OCI-LY7 (cell line): ENCODE results near the gene NEURL4. TPM values are rescaled to one million over a fixed set of nuclear protein-coding genes. Genes with fewer than 3 reads are reported as not detected.

ENCODE experiments used
- BruUV-seq: library from RNA; stranded (reverse); fragments of 400-500 nt; replicated peaks from 2 replicates; lab custom pipeline; 2021; lab: Mats Ljungman, UMichigan
- CTCF ChIA-PET: fragments of 300-600 bp; sonication (Branson Sonifier 250); formaldehyde crosslinking; loops from one replicate; lab custom pipeline; 2022; ENCODE audit warnings: antibody characterized with exemption; ENCODE audit not compliant: unreplicated experiment; lab: Charles Lee
- POLR2A ChIA-PET: fragments of 300-600 bp; sonication (Branson Sonifier 250); formaldehyde crosslinking; loops from one replicate; lab custom pipeline; 2022; ENCODE audit warnings: antibody characterized with exemption; lab: Charles Lee
- DNase-seq: peaks from one replicate; pipeline ENCODE4 v3.0.0-alpha.2; 2015; ENCODE audit warnings: low spot score
- H2AFZ ChIP-seq: fragments of 200-600 bp; sonication (generic), shearing (Covaris generic); 2 replicates; pipeline ENCODE4 v1.6.1; 2014; ENCODE audit warnings: mild to moderate bottlenecking, antibody characterized with exemption, low read length, moderate library complexity
- H3K27ac ChIP-seq: fragments of 200-600 bp; sonication (generic); 2 replicates; pipeline ENCODE4 v1.5.1; 2014; ENCODE audit warnings: mixed run types, low read depth, mild to moderate bottlenecking, moderate library complexity, low read length, inconsistent platforms; ENCODE audit not compliant: poor library complexity, severe bottlenecking
- H3K36me3 ChIP-seq: fragments of 200-600 bp; sonication (generic); 2 replicates; pipeline ENCODE4 v1.6.1; 2014; ENCODE audit warnings: mild to moderate bottlenecking, antibody characterized with exemption, low read length, moderate library complexity, mixed read lengths; ENCODE audit not compliant: insufficient read depth
- H3K4me1 ChIP-seq: fragments of 200-600 bp; sonication (generic); 2 replicates; pipeline ENCODE4 v1.5.1; 2014; ENCODE audit warnings: mild to moderate bottlenecking, low read length; ENCODE audit not compliant: insufficient read depth, poor library complexity, severe bottlenecking
- H3K4me2 ChIP-seq: fragments of 200-600 bp; sonication (generic); 2 replicates; pipeline ENCODE4 v1.6.1; 2014; ENCODE audit warnings: mild to moderate bottlenecking, low read length
- H3K4me3 ChIP-seq: fragments of 200-600 bp; sonication (generic); 2 replicates; pipeline ENCODE4 v1.5.1; 2014; ENCODE audit warnings: mild to moderate bottlenecking, low read depth, low read length; ENCODE audit not compliant: poor library complexity, severe bottlenecking
- H3K79me2 ChIP-seq: fragments of 200-600 bp; sonication (generic); 2 replicates; pipeline ENCODE4 v1.6.1; 2016; ENCODE audit warnings: low read depth, mild to moderate bottlenecking, low read length, moderate library complexity, mixed read lengths; ENCODE audit not compliant: insufficient read depth
- H3K9me2 ChIP-seq: fragments of 200-600 bp; sonication (generic); 2 replicates; pipeline ENCODE4 v1.6.1; 2016; ENCODE audit warnings: mild to moderate bottlenecking, low read length, mixed read lengths; ENCODE audit not compliant: insufficient read depth
- H3K9me3 ChIP-seq: fragments of 200-600 bp; sonication (generic); 2 replicates; pipeline ENCODE4 v1.6.1; 2014; ENCODE audit warnings: mild to moderate bottlenecking, mixed run types, low read length, mixed read lengths
- H4K20me1 ChIP-seq: fragments of 200-600 bp; sonication (generic); 2 replicates; pipeline ENCODE4 v1.6.1; 2014; ENCODE audit warnings: mild to moderate bottlenecking, antibody characterized with exemption, low read length, moderate library complexity, mixed read lengths; ENCODE audit not compliant: insufficient read depth
- CTCF ChIP-seq: fragments of 200-600 bp; sonication (generic); conservative IDR thresholded peaks from 2 replicates; pipeline ENCODE4 v1.5.1; 2014; ENCODE audit warnings: mild to moderate bottlenecking, antibody characterized with exemption, low read length, moderate library complexity, mixed read lengths
- EZH2phosphoT487 ChIP-seq: fragments of 200-600 bp; sonication (generic); IDR thresholded peaks from 2 replicates; pipeline ENCODE4 v1.6.1; 2018; ENCODE audit warnings: low read depth, borderline replicate concordance, mild to moderate bottlenecking, mixed run types, antibody characterized with exemption, low read length, moderate library complexity, mixed read lengths
- intact Hi-C: fragments of 100-400 bp; cut with micrococcal nuclease; formaldehyde crosslinking; loops from one replicate; pipeline ENCODE4 v1.10.0; 2022; ENCODE audit not compliant: unreplicated experiment
- total RNA-seq, 2 experiments: library from RNA; depleted of rRNA in 1 of 2; stranded (reverse); fragments of >200 nt in 1 of 2; shearing (Covaris generic) in 1 of 2; gene quantifications; 2 replicates each; pipeline ENCODE4 v1.2.3, GENCODE V29; 2014 to 2022

NEURL4 gene
- total RNA-seq, 2 experiments from 2014 or later, result 34.7 to 66.8 TPM

- H4K20me1 ChIP-seq, result no peaks in the 10 kb centered on the region
- CTCF ChIA-PET, result no interaction called here
- peak overlapping the region; percentile 95 for H3K4me2 ChIP-seq
- BruUV-seq, result no TSS peak
- no peak overlapping the region for H3K27ac ChIP-seq
- DNase-seq, result no peak
- no peaks in the 10 kb centered on the region for H3K9me3 ChIP-seq
- peaks cover 38% of the 10 kb centered on the region for H3K36me3 ChIP-seq
- H3K4me1 ChIP-seq, result peaks cover 38% of the 10 kb centered on the region
- TF ChIP-seq EZH2phosphoT487 (no peak), CTCF (no peak)
- POLR2A ChIA-PET, result interaction anchor here (0.6 to 0.7 kb wide), 2 partner anchors 9 to 109 kb away, joined by 3 read pairs; partner anchors contain the start of gene ACAP1
- no peaks in the 10 kb centered on the region for H3K9me2 ChIP-seq
- peaks cover 19% of the 10 kb centered on the region; the same call in 1 of the 2 replicates for H3K79me2 ChIP-seq
- intact Hi-C loops, result loop anchor here (2.0 kb wide), 1 partner anchor 21 kb away; the partner anchor contains the start of gene EIF5A
- peak overlapping the region; percentile 82 for H3K4me3 ChIP-seq
- no peak overlapping the region for H2AFZ ChIP-seq
These were observed 1.1 kb downstream of the NEURL4 start for GRCh38 chr17:7328009-7328408.

GRCh38 chr17:7327501-7327900 is 1.6 kb downstream of the NEURL4 start:
- peaks cover 44% of the 10 kb centered on the region for H3K36me3 ChIP-seq
- peak overlapping the region; percentile 82 for H3K4me3 ChIP-seq
- no peaks in the 10 kb centered on the region for H3K9me2 ChIP-seq
- no peak for DNase-seq
- BruUV-seq, result no TSS peak
- H3K79me2 ChIP-seq, result peaks cover 19% of the 10 kb centered on the region; the same call in 1 of the 2 replicates
- no peak overlapping the region for H3K27ac ChIP-seq
- no peak overlapping the region for H2AFZ ChIP-seq
- ChIA-PET POLR2A (interaction anchor here (1.3 kb wide), 1 partner anchor 10 kb away, joined by 3 read pairs; no protein-coding TSS in a partner anchor), CTCF (no interaction called here)
- H4K20me1 ChIP-seq, result no peaks in the 10 kb centered on the region
- H3K4me2 ChIP-seq, result peak overlapping the region; percentile 95
- intact Hi-C loops, result no loop called here
- peaks cover 37% of the 10 kb centered on the region for H3K4me1 ChIP-seq
- TF ChIP-seq CTCF, result no peak
- no peak for TF ChIP-seq EZH2phosphoT487
- no peaks in the 10 kb centered on the region for H3K9me3 ChIP-seq

GRCh38 chr17:7327056-7327455 is 2.1 kb downstream of the NEURL4 start:
- Histone ChIP-seq H3K4me3 (no peak overlapping the region), H3K36me3 (peaks cover 48% of the 10 kb centered on the region), H3K9me3 (no peaks in the 10 kb centered on the region), H3K4me1 (peaks cover 33% of the 10 kb centered on the region), H4K20me1 (no peaks in the 10 kb centered on the region), H2AFZ (no peak overlapping the region), H3K79me2 (peaks cover 19% of the 10 kb centered on the region; the same call in 1 of the 2 replicates), H3K4me2 (no peak overlapping the region), H3K27ac (no peak overlapping the region), H3K9me2 (no peaks in the 10 kb centered on the region)
- TF ChIP-seq EZH2phosphoT487 (no peak), CTCF (no peak)
- POLR2A ChIA-PET, result interaction anchor here (1.3 kb wide), 1 partner anchor 11 kb away, joined by 3 read pairs; no protein-coding TSS in a partner anchor
- intact Hi-C loops, result no loop called here
- DNase-seq, result no peak
- CTCF ChIA-PET, result no interaction called here
- BruUV-seq, result no TSS peak
